Measurements from ENCODE around the gene CKAP2L. TPM values are rescaled to one million over a fixed set of nuclear protein-coding genes. Genes with fewer than 3 reads are reported as not detected.
"Not testable (repeated sequence)": the region's sequence is repeated elsewhere in the genome, so short reads cannot be mapped to it uniquely, and the experiment has no call there.

The CKAP2L gene
- total and polyA plus RNA-seq, 2 donors (not counting 1 experiment from before 2014, with no cell fraction given), result 3.0 to 4.4 TPM

DNA sequence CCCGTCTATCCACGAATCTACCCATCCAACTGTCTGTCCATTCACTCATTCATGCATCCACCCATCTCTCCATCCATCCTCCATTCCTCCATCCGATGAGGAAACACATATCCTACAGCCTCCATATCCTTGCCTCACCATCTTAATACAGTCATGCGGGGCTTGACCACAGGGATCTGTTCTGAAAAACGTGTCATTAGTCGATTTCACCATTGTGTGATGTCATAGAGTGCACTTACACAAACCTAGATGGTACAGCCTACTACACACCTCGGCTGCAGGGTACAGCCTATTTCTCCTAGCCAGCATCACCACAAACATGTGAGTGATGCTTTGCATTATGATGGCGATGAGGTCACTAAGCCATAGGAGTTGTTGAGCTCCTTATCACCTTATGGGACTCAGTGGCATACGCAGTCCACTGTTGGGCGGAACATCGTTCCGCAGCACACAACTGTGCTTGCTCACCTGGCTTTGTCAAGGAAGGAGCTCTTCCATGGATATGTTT lies 45.5 kb downstream of the CKAP2L start:
- Histone ChIP-seq H3K27ac (ENCODE audit: insufficient read depth, low read length) (no peak overlapping the region), H3K36me3 (ENCODE audit: control insufficient read depth, insufficient read depth, low read length) (no peaks in the 10 kb centered on the region), H3K4me1 (ENCODE audit: control insufficient read depth, extremely low read depth, insufficient read depth, low read length) (no peaks in the 10 kb centered on the region), H3K4me3 (replicated peaks in 1 of 4; ENCODE audit: control extremely low read depth in 1 of 4, insufficient read depth in 1 of 4, low read depth in 3 of 4, low read length in 4 of 4) (no peak overlapping the region), H4K20me1 (ENCODE audit: control insufficient read depth, extremely low read depth, insufficient read depth, low read length) (no peaks in the 10 kb centered on the region), H3K27me3 (ENCODE audit: control insufficient read depth, insufficient read depth, low read length) (peaks cover 4% of the 10 kb centered on the region), H3K79me2 (ENCODE audit: control insufficient read depth, insufficient read depth, low read length) (no peaks in the 10 kb centered on the region), H2AFZ (ENCODE audit: low read length) (no peak overlapping the region), H3K9me3 (ENCODE audit: control insufficient read depth, insufficient read depth, low read depth, low read length) (no peaks in the 10 kb centered on the region), H3K4me2 (ENCODE audit: extremely low read depth, insufficient read depth, low read length) (no peak overlapping the region), H3K9ac (ENCODE audit: insufficient read depth, low read length) (no peak overlapping the region)
- DNase-seq (ENCODE audit: low read depth in 2 of 2), result no peak
- TF ChIP-seq, protein P1, sequence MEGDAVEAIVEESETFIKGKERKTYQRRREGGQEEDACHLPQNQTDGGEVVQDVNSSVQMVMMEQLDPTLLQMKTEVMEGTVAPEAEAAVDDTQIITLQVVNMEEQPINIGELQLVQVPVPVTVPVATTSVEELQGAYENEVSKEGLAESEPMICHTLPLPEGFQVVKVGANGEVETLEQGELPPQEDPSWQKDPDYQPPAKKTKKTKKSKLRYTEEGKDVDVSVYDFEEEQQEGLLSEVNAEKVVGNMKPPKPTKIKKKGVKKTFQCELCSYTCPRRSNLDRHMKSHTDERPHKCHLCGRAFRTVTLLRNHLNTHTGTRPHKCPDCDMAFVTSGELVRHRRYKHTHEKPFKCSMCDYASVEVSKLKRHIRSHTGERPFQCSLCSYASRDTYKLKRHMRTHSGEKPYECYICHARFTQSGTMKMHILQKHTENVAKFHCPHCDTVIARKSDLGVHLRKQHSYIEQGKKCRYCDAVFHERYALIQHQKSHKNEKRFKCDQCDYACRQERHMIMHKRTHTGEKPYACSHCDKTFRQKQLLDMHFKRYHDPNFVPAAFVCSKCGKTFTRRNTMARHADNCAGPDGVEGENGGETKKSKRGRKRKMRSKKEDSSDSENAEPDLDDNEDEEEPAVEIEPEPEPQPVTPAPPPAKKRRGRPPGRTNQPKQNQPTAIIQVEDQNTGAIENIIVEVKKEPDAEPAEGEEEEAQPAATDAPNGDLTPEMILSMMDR (conservative IDR thresholded peaks at IDR 0.05 in 1 of 2, IDR thresholded peaks at IDR 0.05 in 1 of 2; ENCODE audit: low read depth in 1 of 2, low read length in 2 of 2), result no peak
- no peak for TF ChIP-seq EZH2 (IDR thresholded peaks at IDR 0.05; ENCODE audit: low read length, missing control alignments)

DNA sequence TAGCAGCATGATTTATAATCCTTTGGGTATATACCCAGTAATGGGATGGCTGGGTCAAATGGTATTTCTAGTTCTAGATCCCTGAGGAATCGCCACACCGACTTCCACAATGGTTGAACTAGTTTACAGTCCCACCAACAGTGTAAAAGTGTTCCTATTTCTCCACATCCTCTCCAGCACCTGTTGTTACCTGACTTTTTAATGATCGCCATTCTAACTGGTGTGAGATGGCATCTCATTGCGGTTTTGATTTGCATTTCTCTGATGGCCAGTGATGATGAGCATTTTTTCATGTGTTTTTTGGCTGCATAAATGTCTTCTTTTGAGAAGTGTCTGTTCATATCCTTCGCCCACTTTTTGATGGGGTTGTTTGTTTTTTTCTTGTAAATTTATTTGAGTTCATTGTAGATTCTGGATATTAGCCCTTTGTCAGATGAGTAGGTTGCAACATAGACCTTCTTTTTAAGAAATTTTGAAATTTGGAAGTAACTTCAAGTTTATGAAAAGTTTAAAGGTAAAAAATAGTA lies 47.5 kb downstream of the CKAP2L start:
- not testable (repeated sequence) for H3K4me3 ChIP-seq (replicated peaks in 1 of 4; ENCODE audit: control extremely low read depth in 1 of 4, insufficient read depth in 1 of 4, low read depth in 3 of 4, low read length in 4 of 4); H3K4me2 ChIP-seq (ENCODE audit: extremely low read depth, insufficient read depth, low read length); H3K27ac ChIP-seq (ENCODE audit: insufficient read depth, low read length); H3K9me3 ChIP-seq (ENCODE audit: control insufficient read depth, insufficient read depth, low read depth, low read length); H3K36me3 ChIP-seq (ENCODE audit: control insufficient read depth, insufficient read depth, low read length); H2AFZ ChIP-seq (ENCODE audit: low read length); H3K9ac ChIP-seq (ENCODE audit: insufficient read depth, low read length); H3K4me1 ChIP-seq (ENCODE audit: control insufficient read depth, extremely low read depth, insufficient read depth, low read length); DNase-seq (ENCODE audit: low read depth in 2 of 2); H3K27me3 ChIP-seq (ENCODE audit: control insufficient read depth, insufficient read depth, low read length); H4K20me1 ChIP-seq (ENCODE audit: control insufficient read depth, extremely low read depth, insufficient read depth, low read length); H3K79me2 ChIP-seq (ENCODE audit: control insufficient read depth, insufficient read depth, low read length)

DNA sequence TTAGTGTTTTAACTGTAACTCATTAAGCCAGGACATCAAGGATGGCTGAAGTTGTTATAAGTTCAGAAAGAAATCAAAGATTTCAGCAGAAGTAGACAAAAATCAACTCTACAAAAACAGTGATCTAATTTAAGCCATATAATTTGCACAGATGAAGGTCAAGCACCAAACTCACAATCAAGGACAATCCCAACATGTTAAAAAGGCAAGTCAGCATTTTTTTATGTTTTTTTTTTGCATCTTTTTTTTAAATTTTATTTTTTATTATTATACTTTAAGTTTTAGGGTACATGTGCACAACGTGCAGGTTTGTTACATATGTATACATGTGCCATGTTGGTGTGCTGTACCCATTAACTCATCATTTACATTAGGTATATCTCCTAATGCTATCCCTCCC lies 48.3 kb downstream of the CKAP2L start:
- H4K20me1 ChIP-seq (ENCODE audit: control insufficient read depth, extremely low read depth, insufficient read depth, low read length); H3K27me3 ChIP-seq (ENCODE audit: control insufficient read depth, insufficient read depth, low read length); H3K9ac ChIP-seq (ENCODE audit: insufficient read depth, low read length); H3K9me3 ChIP-seq (ENCODE audit: control insufficient read depth, insufficient read depth, low read depth, low read length); H2AFZ ChIP-seq (ENCODE audit: low read length); H3K4me1 ChIP-seq (ENCODE audit: control insufficient read depth, extremely low read depth, insufficient read depth, low read length); H3K4me2 ChIP-seq (ENCODE audit: extremely low read depth, insufficient read depth, low read length); H3K4me3 ChIP-seq (replicated peaks in 1 of 4; ENCODE audit: control extremely low read depth in 1 of 4, insufficient read depth in 1 of 4, low read depth in 3 of 4, low read length in 4 of 4); DNase-seq (ENCODE audit: low read depth in 2 of 2); H3K79me2 ChIP-seq (ENCODE audit: control insufficient read depth, insufficient read depth, low read length); H3K36me3 ChIP-seq (ENCODE audit: control insufficient read depth, insufficient read depth, low read length); H3K27ac ChIP-seq (ENCODE audit: insufficient read depth, low read length): not testable (repeated sequence)

DNA sequence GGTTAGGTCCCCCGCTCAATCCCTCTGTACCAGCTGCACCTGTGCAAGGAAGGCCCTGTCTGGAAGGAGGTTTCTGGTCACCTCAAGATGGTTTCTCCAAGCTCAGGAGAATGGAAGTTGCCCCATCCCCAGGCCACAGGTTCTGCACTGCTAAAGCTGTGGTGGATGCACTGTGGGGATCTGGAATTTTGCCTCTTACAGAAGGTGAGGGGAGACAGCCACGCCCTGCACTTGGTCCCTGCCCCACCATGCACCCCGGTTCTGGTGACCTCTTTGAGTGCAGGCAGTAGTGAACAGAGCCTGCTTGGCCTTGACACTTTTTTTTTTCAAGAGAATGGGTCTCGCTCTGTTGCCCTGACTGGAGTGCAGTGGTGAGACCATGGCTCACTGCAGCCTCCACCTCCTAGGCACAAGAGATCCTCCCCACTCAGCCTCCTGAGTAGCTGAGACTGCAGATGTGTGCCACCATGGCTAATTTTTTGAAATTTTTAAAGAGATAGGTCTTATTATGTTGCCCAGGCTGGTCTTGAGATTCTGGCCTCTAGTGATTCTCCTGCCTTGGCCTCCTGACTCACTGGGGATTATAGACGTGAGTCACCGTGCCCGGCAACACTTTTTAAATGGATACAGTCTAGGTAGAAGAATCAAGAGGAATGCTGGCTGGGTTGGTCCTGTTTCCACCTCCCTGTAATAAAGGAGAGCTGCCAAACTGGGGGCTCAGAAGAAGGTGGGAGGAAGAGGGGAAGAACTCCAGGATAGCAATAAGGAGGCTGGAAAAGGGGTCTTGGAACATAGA lies 49.4 kb downstream of the CKAP2L start:
- H3K9ac ChIP-seq (ENCODE audit: insufficient read depth, low read length), result no peak overlapping the region
- no peak overlapping the region for H3K27ac ChIP-seq (ENCODE audit: insufficient read depth, low read length)
- peaks cover 4% of the 10 kb centered on the region for H3K27me3 ChIP-seq (ENCODE audit: control insufficient read depth, insufficient read depth, low read length)
- no peak overlapping the region for H2AFZ ChIP-seq (ENCODE audit: low read length)
- no peaks in the 10 kb centered on the region for H4K20me1 ChIP-seq (ENCODE audit: control insufficient read depth, extremely low read depth, insufficient read depth, low read length)
- H3K4me1 ChIP-seq (ENCODE audit: control insufficient read depth, extremely low read depth, insufficient read depth, low read length), result peaks cover 10% of the 10 kb centered on the region
- no peaks in the 10 kb centered on the region for H3K36me3 ChIP-seq (ENCODE audit: control insufficient read depth, insufficient read depth, low read length)
- no peaks in the 10 kb centered on the region for H3K9me3 ChIP-seq (ENCODE audit: control insufficient read depth, insufficient read depth, low read depth, low read length)
- peak in 1 of 2 donors; percentile 61 for DNase-seq (ENCODE audit: low read depth in 2 of 2)
- no peak overlapping the region for H3K4me3 ChIP-seq (replicated peaks in 1 of 4; ENCODE audit: control extremely low read depth in 1 of 4, insufficient read depth in 1 of 4, low read depth in 3 of 4, low read length in 4 of 4)
- H3K4me2 ChIP-seq (ENCODE audit: extremely low read depth, insufficient read depth, low read length), result no peak overlapping the region
- H3K79me2 ChIP-seq (ENCODE audit: control insufficient read depth, insufficient read depth, low read length), result no peaks in the 10 kb centered on the region
- no peak for TF ChIP-seq EZH2 (IDR thresholded peaks at IDR 0.05; ENCODE audit: low read length, missing control alignments)
- TF ChIP-seq, protein P1 (conservative IDR thresholded peaks at IDR 0.05 in 1 of 2, IDR thresholded peaks at IDR 0.05 in 1 of 2; ENCODE audit: low read depth in 1 of 2, low read length in 2 of 2), result no peak
